ENCODE results near the gene S100PBP.

- TF ChIP-seq POLR2A (IDR thresholded peaks at IDR 0.05) (no peak), CTCF (IDR thresholded peaks at IDR 0.05) (no peak)
Measured at GRCh38 chr1:32859915-32860314, 42.5 kb downstream of the S100PBP start.
